K562 (cell line): ENCODE results near the gene DCAF5. TPM values are rescaled to one million over a fixed set of nuclear protein-coding genes. Genes with fewer than 3 reads are reported as not detected.
A peak's percentile ranks its signal among the peaks of the same experiment; 100 is the strongest.

Experiments
- ATAC-seq: fragments of 200-7000 bp; cut with Tn5 transposase; 3 replicates; pipeline ENCODE4 v1.9.1; 2020; ENCODE audit warnings: moderate library complexity
- BruUV-seq: library from RNA; stranded (reverse); fragments of 400-500 nt; replicated peaks from 2 replicates; lab custom pipeline; 2021; lab: Mats Ljungman, UMichigan
- CTCF ChIA-PET: fragments of 300-600 bp; formaldehyde crosslinking; extraction: SDS; loops from one replicate; lab custom pipeline; 2021; ENCODE audit warnings: low intra/inter-chr PET ratio; lab: Yijun Ruan, JAX
- POLR2A ChIA-PET: fragments of 300-600, 350-650 bp; sonication (Branson Sonifier 250); formaldehyde crosslinking; extraction: SDS; loops from one replicate; lab custom pipeline; 2021; ENCODE audit warnings: antibody characterized with exemption, inconsistent platforms; lab: Yijun Ruan, JAX
- DNase-seq, 4 experiments: peaks; one replicate each; pipeline versions ENCODE4 v3.0.0 to v3.0.0-alpha.2; 2011 to 2018; ENCODE audit warnings: low spot score in 3 of 4, mixed read lengths in 3 of 4; ENCODE audit errors: extremely low read depth in 1 of 4
- FAIRE-seq: peaks from 2 replicates; lab custom pipeline; 2011; peaks lifted over from hg19 to GRCh38; lab: Jason Lieb, UNC
- H2AFZ ChIP-seq: 2 replicates; pipeline ENCODE4 v1.6.0; 2011; ENCODE audit warnings: low read depth, low read length, control low read depth, inconsistent platforms
- H3K27ac ChIP-seq: fragments of 200-600 bp; 3 replicates; pipeline ENCODE4 v1.8.0; 2011; ENCODE audit warnings: low read depth, mild to moderate bottlenecking, control low read depth, inconsistent platforms, low read length, moderate library complexity, mixed read lengths; ENCODE audit errors: extremely low read depth
- H3K27me3 ChIP-seq, 2 experiments: fragments of 300-600 bp in 1 of 2; 2 replicates in 1 of 2; 3 replicates in 1 of 2; pipeline versions ENCODE4 v1.6.0 to v1.8.0; 2011; ENCODE audit warnings: inconsistent platforms in 2 of 2, low read length in 2 of 2, mild to moderate bottlenecking in 1 of 2, mixed read lengths in 1 of 2, moderate library complexity in 1 of 2; ENCODE audit not compliant: control insufficient read depth in 2 of 2, insufficient read depth in 2 of 2
- H3K36me3 ChIP-seq: fragments of 300-600 bp; 3 replicates; pipeline ENCODE4 v1.8.0; 2011; ENCODE audit warnings: mild to moderate bottlenecking, low read length, inconsistent platforms; ENCODE audit not compliant: control insufficient read depth, insufficient read depth
- H3K4me1 ChIP-seq, 2 experiments: fragments of 200-600 bp in 1 of 2; replicated peaks in 1 of 2; 2 replicates in 1 of 2; 3 replicates in 1 of 2; pipeline versions ENCODE4 v1.5.1 to v1.8.0; 2011; ENCODE audit warnings: inconsistent platforms in 2 of 2, low read length in 2 of 2, mild to moderate bottlenecking in 1 of 2, mixed read lengths in 1 of 2, moderate library complexity in 1 of 2; ENCODE audit not compliant: control insufficient read depth in 2 of 2, insufficient read depth in 2 of 2
- H3K4me2 ChIP-seq: 2 replicates; pipeline ENCODE4 v1.6.1; 2011; ENCODE audit warnings: low read length, control low read depth, inconsistent platforms, mixed read lengths; ENCODE audit not compliant: insufficient read depth
- H3K4me3 ChIP-seq: fragments of 200-600 bp; sonication (generic), shearing (Covaris generic); 2 replicates; pipeline ENCODE4 v1.5.1; 2016; ENCODE audit warnings: control low read depth, inconsistent platforms
- H3K79me2 ChIP-seq: fragments of 200-600 bp; 3 replicates; pipeline ENCODE4 v1.8.0; 2011; ENCODE audit warnings: low read length, inconsistent platforms; ENCODE audit not compliant: control insufficient read depth, insufficient read depth
- H3K9ac ChIP-seq, 2 experiments: 2 replicates each; pipeline versions ENCODE4 v1.6.0 to v1.6.1; 2011; ENCODE audit warnings: low read depth in 2 of 2, low read length in 2 of 2, control low read depth in 1 of 2, inconsistent platforms in 1 of 2, mild to moderate bottlenecking in 1 of 2, mixed read lengths in 1 of 2; ENCODE audit not compliant: insufficient read depth in 1 of 2
- H3K9me1 ChIP-seq: one replicate; pipeline ENCODE4 v1.6.0; 2011; ENCODE audit warnings: inconsistent platforms, mild to moderate bottlenecking, low read length, moderate library complexity; ENCODE audit not compliant: control insufficient read depth, insufficient read depth
- H3K9me3 ChIP-seq: replicated peaks from 2 replicates; pipeline ENCODE4 v1.5.1; 2011; ENCODE audit warnings: low read depth, low read length, inconsistent platforms; ENCODE audit not compliant: control insufficient read depth, insufficient read depth
- H4K20me1 ChIP-seq: replicated peaks from 2 replicates; pipeline ENCODE4 v1.6.1; 2011; ENCODE audit warnings: low read length, inconsistent platforms, mixed read lengths; ENCODE audit not compliant: control insufficient read depth, insufficient read depth
- C11orf30 ChIP-seq: fragments of 450-650 bp; IDR thresholded peaks from 2 replicates; pipeline ENCODE4 v1.6.1; 2016; ENCODE audit warnings: low read depth, mild to moderate bottlenecking
- SRSF9 ChIP-seq: fragments of 200-400 bp; formaldehyde crosslinking; IDR thresholded peaks from 2 replicates; pipeline ENCODE4 v1.6.1; 2017; ENCODE audit warnings: low read depth, low read length, borderline replicate concordance
- ZNF316 ChIP-seq: fragments of 450-650 bp; IDR thresholded peaks from 2 replicates; pipeline ENCODE4 v1.6.1; 2016
- WGBS: fragments of 100-300 bp; shearing (Covaris generic); methylation state at CpG from one replicate; pipeline ENCODE4 v1.1.6; 2016; ENCODE audit warnings: low coverage, mixed read lengths; ENCODE audit not compliant: insufficient coverage; ENCODE audit errors: missing lambda C conversion rate; 5-methylcytosine and 5-hydroxymethylcytosine counted together
- in situ Hi-C: fragments of 300-500 bp; cut with MboI; formaldehyde crosslinking; loops from 4 replicates; pipeline ENCODE4 v1.15.0; 2018; ENCODE audit warnings: inconsistent platforms, mixed read lengths
- intact Hi-C: fragments of 100-400 bp; cut with micrococcal nuclease; formaldehyde crosslinking; loops from 2 replicates; pipeline ENCODE4 v1.14.2; 2022
- polyA plus RNA-seq, 8 experiments: library from polyadenylated mRNA; depleted of rRNA in 4 of 8; stranded (reverse) in 5 of 8; unstranded in 3 of 8; fragments of >200 nt; fragmentation: Nextera tagmentation in 2 of 8; fragmentation: Illumina TruSeq in 1 of 8; extraction: Ambion mirVana in 2 of 8; extraction: Trizol in 1 of 8; gene quantifications; 2 replicates each; pipeline versions ENCODE4 v1.2.1 to v1.2.3, GENCODE V29; 2011 to 2014; ENCODE audit warnings: inconsistent platforms in 1 of 8, missing spikeins in 1 of 8
- total RNA-seq, 7 experiments: library from RNA; depleted of rRNA in 6 of 7; stranded (reverse); fragments of >200 nt in 6 of 7; fragmentation: Illumina TruSeq in 2 of 7; extraction: Trizol in 2 of 7; gene quantifications; 2 replicates each; pipeline versions ENCODE4 v1.2.1 to v1.2.3, GENCODE V29; 2011 to 2021; ENCODE audit warnings: low replicate concordance in 1 of 7
- TF ChIP-seq, protein P1 (sequence below): fragments of 450-650 bp; IDR thresholded peaks from 2 replicates; pipeline ENCODE4 v1.6.1; 2016; ENCODE audit warnings: mild to moderate bottlenecking

Gene DCAF5
- total and polyA plus RNA-seq, 9 of the 15 experiments (the other 6 are each of a cell fraction or from before 2014, with no cell fraction given): 5.6 to 24.1 (median 12.7) TPM

DNA sequence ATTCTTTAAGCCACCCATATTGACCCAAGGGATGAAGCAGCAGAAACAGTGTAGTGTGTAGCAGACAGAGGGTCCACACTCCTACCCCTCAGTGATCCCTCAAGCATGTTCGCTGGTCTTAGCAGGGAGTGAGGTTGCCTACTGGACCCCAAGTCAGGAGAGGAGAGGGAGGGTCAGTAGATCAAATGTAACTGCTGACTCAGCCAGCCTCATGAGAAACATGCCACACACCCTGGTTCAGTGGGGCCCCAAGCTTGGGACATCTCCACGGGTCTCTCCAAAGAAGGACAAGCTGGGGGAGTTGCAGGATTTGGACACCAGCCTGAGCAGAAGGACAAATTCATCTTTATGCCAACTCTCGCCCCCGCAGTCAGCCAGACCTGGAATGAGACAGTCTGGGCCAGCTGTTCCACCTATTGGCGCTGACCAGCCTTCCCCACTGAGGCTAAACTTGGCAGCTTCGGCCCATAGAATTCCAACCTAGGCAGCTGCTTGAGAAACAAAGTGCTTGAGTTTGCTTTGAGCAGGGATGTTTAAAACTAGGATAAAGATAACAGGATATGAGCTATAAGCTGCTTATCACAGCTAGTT lies 107.9 kb downstream of the DCAF5 start:
- no peak overlapping the region for H2AFZ ChIP-seq
- FAIRE-seq (no peak), ATAC-seq (no peak), DNase-seq (no peak)
- ChIA-PET POLR2A (interaction anchor here (1.1 kb wide), 1 partner anchor 89 kb away, joined by 3 read pairs; no protein-coding TSS in a partner anchor), CTCF (no interaction called here)
- intact Hi-C loops: no loop called here
- H3K79me2 ChIP-seq: no peaks in the 10 kb centered on the region
- H3K4me3 ChIP-seq: no peak overlapping the region
- no peaks in the 10 kb centered on the region for H3K9me1 ChIP-seq
- H3K27ac ChIP-seq: no peak overlapping the region
- WGBS: 10% methylated on average over 4 of the region's 6 CpGs
- BruUV-seq: no TSS peak
- TF ChIP-seq ZNF316 (peak; percentile 55), SRSF9 (no peak), C11orf30 (peak; percentile 37; the same call in 1 of the 2 replicates)
- TF ChIP-seq, protein P1, sequence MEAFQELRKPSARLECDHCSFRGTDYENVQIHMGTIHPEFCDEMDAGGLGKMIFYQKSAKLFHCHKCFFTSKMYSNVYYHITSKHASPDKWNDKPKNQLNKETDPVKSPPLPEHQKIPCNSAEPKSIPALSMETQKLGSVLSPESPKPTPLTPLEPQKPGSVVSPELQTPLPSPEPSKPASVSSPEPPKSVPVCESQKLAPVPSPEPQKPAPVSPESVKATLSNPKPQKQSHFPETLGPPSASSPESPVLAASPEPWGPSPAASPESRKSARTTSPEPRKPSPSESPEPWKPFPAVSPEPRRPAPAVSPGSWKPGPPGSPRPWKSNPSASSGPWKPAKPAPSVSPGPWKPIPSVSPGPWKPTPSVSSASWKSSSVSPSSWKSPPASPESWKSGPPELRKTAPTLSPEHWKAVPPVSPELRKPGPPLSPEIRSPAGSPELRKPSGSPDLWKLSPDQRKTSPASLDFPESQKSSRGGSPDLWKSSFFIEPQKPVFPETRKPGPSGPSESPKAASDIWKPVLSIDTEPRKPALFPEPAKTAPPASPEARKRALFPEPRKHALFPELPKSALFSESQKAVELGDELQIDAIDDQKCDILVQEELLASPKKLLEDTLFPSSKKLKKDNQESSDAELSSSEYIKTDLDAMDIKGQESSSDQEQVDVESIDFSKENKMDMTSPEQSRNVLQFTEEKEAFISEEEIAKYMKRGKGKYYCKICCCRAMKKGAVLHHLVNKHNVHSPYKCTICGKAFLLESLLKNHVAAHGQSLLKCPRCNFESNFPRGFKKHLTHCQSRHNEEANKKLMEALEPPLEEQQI: no peak
- H3K4me2 ChIP-seq: no peak overlapping the region
- no peaks in the 10 kb centered on the region for H4K20me1 ChIP-seq
- peaks cover 16 to 23% of the 10 kb centered on the region in 2 experiments for H3K27me3 ChIP-seq
- no peaks in the 10 kb centered on the region for H3K36me3 ChIP-seq
- H3K9me3 ChIP-seq: no peaks in the 10 kb centered on the region
- H3K4me1 ChIP-seq: no peaks in the 10 kb centered on the region; a peak in 1 of 5 replicates
- no peak overlapping the region for H3K9ac ChIP-seq
- in situ Hi-C loops: no loop called here
